GM23338 (cell line): ENCODE measurements around the gene PAK1. TPM values are rescaled to one million over a fixed set of nuclear protein-coding genes. Genes with fewer than 3 reads are reported as not detected.

Experiments
- ATAC-seq: fragments of 200-7000 bp; cut with Tn5 transposase; 3 replicates; pipeline ENCODE4 v1.9.1; 2020
- DNase-seq: peaks from one replicate; pipeline ENCODE4 v3.0.0-alpha.2; 2015; ENCODE audit warnings: low spot score
- H2AFZ ChIP-seq: fragments of 200-600 bp; sonication (generic); 2 replicates; pipeline ENCODE4 v1.8.0; 2016; ENCODE audit warnings: antibody characterized with exemption, mild to moderate bottlenecking, moderate library complexity
- H3F3A ChIP-seq: fragments of 200-600 bp; sonication (generic); replicated peaks from 2 replicates; pipeline ENCODE4 v1.8.0; 2017; ENCODE audit warnings: antibody characterized with exemption, mixed run types, low read depth
- H3K27ac ChIP-seq: fragments of 200-600 bp; sonication (generic); 2 replicates; pipeline ENCODE4 v1.6.1; 2016; ENCODE audit warnings: low read depth
- H3K27me3 ChIP-seq: fragments of 200-600 bp; sonication (generic); 2 replicates; pipeline ENCODE4 v1.8.0; 2016; ENCODE audit warnings: mild to moderate bottlenecking, mixed run types, moderate library complexity; ENCODE audit not compliant: insufficient read depth
- H3K36me3 ChIP-seq: fragments of 200-600 bp; sonication (generic); 2 replicates; pipeline ENCODE4 v1.8.0; 2016; ENCODE audit warnings: mild to moderate bottlenecking; ENCODE audit not compliant: insufficient read depth
- H3K4me1 ChIP-seq: fragments of 200-600 bp; sonication (generic); 2 replicates; pipeline ENCODE4 v1.8.0; 2016; ENCODE audit warnings: mild to moderate bottlenecking, moderate library complexity; ENCODE audit not compliant: insufficient read depth
- H3K4me2 ChIP-seq: fragments of 200-600 bp; sonication (generic); 2 replicates; pipeline ENCODE4 v1.7.1; 2017; ENCODE audit warnings: mixed run types
- H3K4me3 ChIP-seq: fragments of 200-600 bp; sonication (generic); 2 replicates; pipeline ENCODE4 v1.6.1; 2016; ENCODE audit warnings: mixed run types
- H3K79me2 ChIP-seq: fragments of 200-600 bp; sonication (generic); replicated peaks from 2 replicates; pipeline ENCODE4 v1.8.0; 2017; ENCODE audit warnings: mild to moderate bottlenecking; ENCODE audit not compliant: insufficient read depth
- H3K9me2 ChIP-seq: fragments of 200-600 bp; sonication (generic); 2 replicates; pipeline ENCODE4 v1.8.0; 2017; ENCODE audit not compliant: insufficient read depth
- H4K20me1 ChIP-seq: fragments of 200-600 bp; sonication (generic); replicated peaks from 2 replicates; pipeline ENCODE4 v1.8.0; 2017; ENCODE audit warnings: mild to moderate bottlenecking; ENCODE audit not compliant: insufficient read depth
- H3K27ac Mint-ChIP-seq: 2 replicates; pipeline ENCODE4 v1.8.0; 2020; ENCODE audit warnings: inconsistent platforms, mild to moderate bottlenecking, moderate library complexity, mixed read lengths
- H3K27me3 Mint-ChIP-seq: 3 replicates; pipeline ENCODE4 v1.8.0; 2022; ENCODE audit warnings: low read depth, mild to moderate bottlenecking, moderate library complexity, mixed read lengths, inconsistent platforms; ENCODE audit not compliant: insufficient read depth, poor library complexity
- H3K36me3 Mint-ChIP-seq: 3 replicates; pipeline ENCODE4 v1.8.0; 2021; ENCODE audit warnings: low read depth, mild to moderate bottlenecking, inconsistent platforms, moderate library complexity, mixed read lengths
- H3K4me1 Mint-ChIP-seq: 3 replicates; pipeline ENCODE4 v1.8.0; 2020; ENCODE audit warnings: mild to moderate bottlenecking, inconsistent platforms, mixed read lengths
- H3K4me3 Mint-ChIP-seq: 3 replicates; pipeline ENCODE4 v1.8.0; 2021; ENCODE audit warnings: moderate library complexity, mild to moderate bottlenecking, inconsistent platforms, mixed read lengths
- H3K9me3 Mint-ChIP-seq: 3 replicates; pipeline ENCODE4 v1.8.0; 2020; ENCODE audit warnings: moderate library complexity, mild to moderate bottlenecking, inconsistent platforms, mixed read lengths
- ETS1 ChIP-seq: IDR thresholded peaks from 2 replicates; pipeline ENCODE4 v1.6.1; 2016; ENCODE audit warnings: antibody characterized with exemption
- EZH2 ChIP-seq: fragments of 200-600 bp; sonication (generic); IDR thresholded peaks from one replicate; pipeline ENCODE4 v1.8.0; 2017; ENCODE audit warnings: antibody characterized with exemption, mild to moderate bottlenecking, low read depth; ENCODE audit not compliant: unreplicated experiment
- JUNB ChIP-seq: IDR thresholded peaks from one replicate; pipeline ENCODE4 v1.6.1; 2016; ENCODE audit warnings: antibody characterized with exemption; ENCODE audit not compliant: unreplicated experiment
- NANOG ChIP-seq: IDR thresholded peaks from 2 replicates; pipeline ENCODE4 v1.6.1; 2016; ENCODE audit warnings: antibody characterized with exemption, borderline replicate concordance
- POLR2AphosphoS5 ChIP-seq: IDR thresholded peaks from 2 replicates; pipeline ENCODE4 v1.6.1; 2016; ENCODE audit warnings: antibody characterized with exemption, low read depth
- STAT1 ChIP-seq: IDR thresholded peaks from one replicate; pipeline ENCODE4 v1.6.1; 2016; ENCODE audit warnings: antibody characterized with exemption; ENCODE audit not compliant: unreplicated experiment
- ZNF114 ChIP-seq: fragments of 250-450 bp; sonication (Bioruptor Pico); IDR thresholded peaks from 2 replicates; pipeline ENCODE4 v1.5.0; 2020; ENCODE audit warnings: mild to moderate bottlenecking, moderate library complexity
- ZNF331 ChIP-seq: fragments of 250-450 bp; sonication (Bioruptor Pico); IDR thresholded peaks from 2 replicates; pipeline ENCODE4 v1.5.0; 2020; ENCODE audit warnings: low read depth, mild to moderate bottlenecking, moderate library complexity
- polyA plus RNA-seq: library from polyadenylated mRNA; unstranded; fragments of >200 nt; fragmentation: Nextera tagmentation; extraction: Ambion mirVana; gene quantifications from 2 replicates; pipeline ENCODE4 v1.2.1, GENCODE V29; 2016
- total RNA-seq: library from RNA; depleted of rRNA; stranded (reverse); fragments of >200 nt; shearing (Covaris generic); gene quantifications from 2 replicates; pipeline ENCODE4 v1.2.3, GENCODE V29; 2014
- TF ChIP-seq, protein P1 (sequence below), 2 experiments: fragments of 200-600 bp in 1 of 2; sonication (generic) in 1 of 2; conservative IDR thresholded peaks; 2 replicates each; pipeline versions ENCODE4 v1.5.1 to v1.6.1; 2016 to 2017; ENCODE audit warnings: antibody characterized with exemption in 2 of 2, low read depth in 2 of 2, mild to moderate bottlenecking in 2 of 2, moderate library complexity in 1 of 2
- TF ChIP-seq, protein P2 (sequence below): IDR thresholded peaks from one replicate; pipeline ENCODE4 v1.6.1; 2018; ENCODE audit warnings: antibody characterized with exemption; ENCODE audit not compliant: unreplicated experiment

PAK1 gene
- total and polyA plus RNA-seq, 2 experiments from 2014 or later: 102 to 175 TPM

DNA sequence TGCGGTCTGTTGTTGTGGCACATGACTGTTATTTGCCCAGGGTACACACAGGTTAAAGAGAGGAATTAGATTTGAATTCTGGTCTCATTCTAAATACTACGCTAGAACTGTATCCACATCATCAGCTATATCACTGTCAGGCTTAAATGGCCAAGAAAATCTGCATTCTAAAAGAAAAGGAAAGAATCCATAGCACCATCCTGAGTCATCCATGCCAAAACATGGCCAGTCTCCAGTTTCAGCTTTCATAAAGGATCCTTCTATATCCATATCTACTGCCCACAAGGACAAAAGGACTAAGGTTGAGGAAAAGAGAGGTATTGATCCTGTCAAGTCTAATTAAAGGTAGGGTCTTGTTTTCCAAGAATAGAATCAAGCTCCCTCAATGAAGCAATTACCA, 98.8 kb downstream of the PAK1 start (continued):
- TF ChIP-seq ZNF114 (CRISPR knock-in tag) (no peak), ZNF331 (CRISPR knock-in tag) (no peak), ETS1 (no peak), STAT1 (no peak), JUNB (no peak), POLR2AphosphoS5 (no peak)
- TF ChIP-seq, protein P1, sequence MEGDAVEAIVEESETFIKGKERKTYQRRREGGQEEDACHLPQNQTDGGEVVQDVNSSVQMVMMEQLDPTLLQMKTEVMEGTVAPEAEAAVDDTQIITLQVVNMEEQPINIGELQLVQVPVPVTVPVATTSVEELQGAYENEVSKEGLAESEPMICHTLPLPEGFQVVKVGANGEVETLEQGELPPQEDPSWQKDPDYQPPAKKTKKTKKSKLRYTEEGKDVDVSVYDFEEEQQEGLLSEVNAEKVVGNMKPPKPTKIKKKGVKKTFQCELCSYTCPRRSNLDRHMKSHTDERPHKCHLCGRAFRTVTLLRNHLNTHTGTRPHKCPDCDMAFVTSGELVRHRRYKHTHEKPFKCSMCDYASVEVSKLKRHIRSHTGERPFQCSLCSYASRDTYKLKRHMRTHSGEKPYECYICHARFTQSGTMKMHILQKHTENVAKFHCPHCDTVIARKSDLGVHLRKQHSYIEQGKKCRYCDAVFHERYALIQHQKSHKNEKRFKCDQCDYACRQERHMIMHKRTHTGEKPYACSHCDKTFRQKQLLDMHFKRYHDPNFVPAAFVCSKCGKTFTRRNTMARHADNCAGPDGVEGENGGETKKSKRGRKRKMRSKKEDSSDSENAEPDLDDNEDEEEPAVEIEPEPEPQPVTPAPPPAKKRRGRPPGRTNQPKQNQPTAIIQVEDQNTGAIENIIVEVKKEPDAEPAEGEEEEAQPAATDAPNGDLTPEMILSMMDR (conservative IDR thresholded peaks at IDR 0.05; ENCODE audit: low read depth in 2 of 2): no peak

- TF ChIP-seq NANOG (no peak), EZH2 (no peak), POLR2AphosphoS5 (no peak), ETS1 (no peak), ZNF114 (CRISPR knock-in tag) (no peak), STAT1 (no peak)
- TF ChIP-seq, protein P2, sequence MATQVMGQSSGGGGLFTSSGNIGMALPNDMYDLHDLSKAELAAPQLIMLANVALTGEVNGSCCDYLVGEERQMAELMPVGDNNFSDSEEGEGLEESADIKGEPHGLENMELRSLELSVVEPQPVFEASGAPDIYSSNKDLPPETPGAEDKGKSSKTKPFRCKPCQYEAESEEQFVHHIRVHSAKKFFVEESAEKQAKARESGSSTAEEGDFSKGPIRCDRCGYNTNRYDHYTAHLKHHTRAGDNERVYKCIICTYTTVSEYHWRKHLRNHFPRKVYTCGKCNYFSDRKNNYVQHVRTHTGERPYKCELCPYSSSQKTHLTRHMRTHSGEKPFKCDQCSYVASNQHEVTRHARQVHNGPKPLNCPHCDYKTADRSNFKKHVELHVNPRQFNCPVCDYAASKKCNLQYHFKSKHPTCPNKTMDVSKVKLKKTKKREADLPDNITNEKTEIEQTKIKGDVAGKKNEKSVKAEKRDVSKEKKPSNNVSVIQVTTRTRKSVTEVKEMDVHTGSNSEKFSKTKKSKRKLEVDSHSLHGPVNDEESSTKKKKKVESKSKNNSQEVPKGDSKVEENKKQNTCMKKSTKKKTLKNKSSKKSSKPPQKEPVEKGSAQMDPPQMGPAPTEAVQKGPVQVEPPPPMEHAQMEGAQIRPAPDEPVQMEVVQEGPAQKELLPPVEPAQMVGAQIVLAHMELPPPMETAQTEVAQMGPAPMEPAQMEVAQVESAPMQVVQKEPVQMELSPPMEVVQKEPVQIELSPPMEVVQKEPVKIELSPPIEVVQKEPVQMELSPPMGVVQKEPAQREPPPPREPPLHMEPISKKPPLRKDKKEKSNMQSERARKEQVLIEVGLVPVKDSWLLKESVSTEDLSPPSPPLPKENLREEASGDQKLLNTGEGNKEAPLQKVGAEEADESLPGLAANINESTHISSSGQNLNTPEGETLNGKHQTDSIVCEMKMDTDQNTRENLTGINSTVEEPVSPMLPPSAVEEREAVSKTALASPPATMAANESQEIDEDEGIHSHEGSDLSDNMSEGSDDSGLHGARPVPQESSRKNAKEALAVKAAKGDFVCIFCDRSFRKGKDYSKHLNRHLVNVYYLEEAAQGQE: no peak
- TF ChIP-seq, protein P1 (conservative IDR thresholded peaks at IDR 0.05; ENCODE audit: low read depth in 2 of 2): no peak
- Histone ChIP-seq H3K4me2 (no peak overlapping the region), H3K4me1 (no peaks in the 10 kb centered on the region), H3K79me2 (peaks cover 15% of the 10 kb centered on the region; the same call in 1 of the 2 replicates), H3F3A (0 out of 2 replicates have a peak, but pooled peaks cover 4% of the 10 kb centered on the region), H3K27me3 (no peaks in the 10 kb centered on the region), H3K4me3 (no peak overlapping the region), H3K9me2 (no peaks in the 10 kb centered on the region), H3K36me3 (peaks cover 50% of the 10 kb centered on the region), H2AFZ (no peak overlapping the region), H3K27ac (no peak overlapping the region), H4K20me1 (peaks cover 4% of the 10 kb centered on the region)
- Mint-ChIP-seq H3K27me3 (peaks cover 4% of the 10 kb centered on the region), H3K9me3 (no peaks in the 10 kb centered on the region), H3K36me3 (peaks cover 55% of the 10 kb centered on the region), H3K27ac (no peak overlapping the region), H3K4me3 (no peak overlapping the region), H3K4me1 (no peaks in the 10 kb centered on the region)
- DNase-seq (no peak), ATAC-seq (no peak)
Measured at GRCh38 chr11:77374611-77375031, 99.3 kb downstream of the PAK1 start.
